GM18907 (cell line): ENCODE data around the gene TSSK3.
"Not testable (repeated sequence)": the region's sequence is repeated elsewhere in the genome, so short reads cannot be mapped to it uniquely, and the experiment has no call there.

ENCODE experiments used
- ATAC-seq: cut with Tn5 transposase; IDR thresholded peaks from one replicate; pipeline ENCODE4 v1.9.1; 2021; ENCODE audit warnings: mild to moderate bottlenecking, moderate library complexity; ENCODE audit not compliant: unreplicated experiment

TSSK3 gene

DNA sequence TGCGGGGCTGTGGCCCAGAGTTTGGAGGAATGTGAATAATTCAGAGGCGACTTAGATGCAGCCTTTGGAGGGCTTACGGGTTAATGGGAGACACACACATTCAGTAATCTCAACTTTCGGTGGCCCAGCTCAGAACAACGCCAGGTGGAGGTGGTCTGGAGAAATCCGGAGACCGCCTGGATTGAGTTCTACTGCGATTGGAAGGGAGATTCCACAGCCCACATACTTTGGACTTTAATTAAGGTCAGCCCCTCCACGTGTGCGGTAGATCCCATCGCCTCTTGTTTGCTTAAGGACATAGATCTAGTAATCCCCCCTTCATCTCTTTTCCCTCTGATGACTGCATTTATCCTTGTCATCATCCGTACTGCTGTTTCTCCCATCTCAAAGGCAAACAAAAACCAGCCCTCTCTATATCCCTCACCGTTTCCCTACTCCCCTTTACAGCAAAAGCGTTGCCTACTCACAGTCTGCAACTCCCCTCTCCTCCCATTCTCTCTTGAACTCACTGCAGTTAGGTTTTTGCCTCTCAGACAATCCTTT, 32.6 kb downstream of the TSSK3 start:
- peak; percentile 5 for ATAC-seq

DNA sequence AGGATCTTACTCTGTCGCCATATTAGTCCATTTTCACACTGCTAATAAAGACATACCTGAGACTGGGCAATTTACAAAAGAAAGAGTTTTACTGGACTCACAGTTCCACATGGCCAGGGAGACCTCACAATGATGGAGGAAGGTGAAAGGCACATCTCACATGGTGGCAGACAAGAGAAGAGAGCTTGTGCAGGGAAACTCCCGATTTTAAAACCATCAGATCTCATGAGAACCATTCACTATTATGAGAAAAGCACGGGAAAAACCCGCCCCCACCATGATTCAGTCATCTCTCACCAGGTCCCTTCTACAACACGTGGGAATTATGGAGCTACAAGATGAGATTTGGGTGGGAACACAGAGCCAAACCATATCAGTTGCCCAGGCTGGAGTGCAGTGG, 34.2 kb downstream of the TSSK3 start:
- not testable (repeated sequence) for ATAC-seq

GRCh38 chr1:32398401-32398800, 36.1 kb downstream of the TSSK3 start:
- ATAC-seq, result no peak

- no peak for ATAC-seq
Measured at GRCh38 chr1:32399843-32400242, 37.5 kb downstream of the TSSK3 start.

- ATAC-seq, result no peak
Measured at GRCh38 chr1:32400876-32401631, 38.7 kb downstream of the TSSK3 start.

GRCh38 chr1:32404946-32405345, 42.6 kb downstream of the TSSK3 start:
- ATAC-seq, result no peak

- no peak for ATAC-seq
Measured at GRCh38 chr1:32405672-32406467, 43.5 kb downstream of the TSSK3 start.

GRCh38 chr1:32406629-32407111, 44.3 kb downstream of the TSSK3 start:
- ATAC-seq, result no peak

- ATAC-seq, result no peak
Measured at GRCh38 chr1:32411261-32411660, 48.9 kb downstream of the TSSK3 start.

- ATAC-seq, result no peak
Measured at GRCh38 chr1:32413507-32414185, 51.3 kb downstream of the TSSK3 start.
